Measurements from ENCODE around the gene CLTB. TPM values are rescaled to one million over a fixed set of nuclear protein-coding genes. Genes with fewer than 3 reads are reported as not detected.

CLTB gene
- total and polyA plus RNA-seq, 4 donors: 14.2 to 49.4 (median 38.6) TPM

DNA sequence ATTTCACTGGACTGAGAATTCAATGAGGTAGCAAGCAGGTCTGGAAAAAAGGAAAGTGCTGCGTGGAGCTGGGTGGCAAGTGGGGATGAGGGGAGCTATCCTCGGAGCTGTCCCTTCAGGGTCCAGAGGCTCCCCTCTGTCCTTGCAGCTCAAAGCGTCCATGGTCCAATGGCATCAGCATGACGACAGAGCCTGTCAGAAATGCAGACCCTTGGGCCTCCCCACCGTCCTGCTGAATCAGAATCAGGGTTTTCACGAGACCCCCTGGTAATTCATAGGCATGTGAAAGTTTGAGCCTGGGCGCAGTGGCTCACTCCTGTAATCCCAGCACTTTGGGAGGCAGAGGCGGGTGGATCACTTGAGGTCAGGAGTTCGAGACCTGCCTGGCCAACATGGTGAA is 22.2 kb downstream of the CLTB start:
- 95% methylated on average over 9 of the region's 9 CpGs for WGBS
- Histone ChIP-seq H3K27me3 (ENCODE audit: control insufficient read depth in 4 of 4, insufficient read depth in 4 of 4, low read length in 3 of 4) (no peaks in the 10 kb centered on the region), H3K27ac (ENCODE audit: low read depth in 1 of 2, low read length in 2 of 2) (no peak overlapping the region), H3K9ac (ENCODE audit: low read depth in 1 of 2, low read length in 2 of 2) (no peak overlapping the region), H3K36me3 (ENCODE audit: control insufficient read depth in 4 of 4, insufficient read depth in 3 of 4, low read depth in 1 of 4, low read length in 3 of 4) (peaks cover 0 to 19% (median 6%) of the 10 kb centered on the region in 4 donors), H3K4me3 (ENCODE audit: low read depth in 1 of 3, low read length in 3 of 3) (no peak overlapping the region), H3K4me1 (ENCODE audit: control insufficient read depth in 4 of 4, insufficient read depth in 4 of 4, low read length in 3 of 4) (peaks cover 0 to 6% (median 1%) of the 10 kb centered on the region in 4 donors), H3K9me3 (ENCODE audit: control insufficient read depth in 4 of 4, low read length in 3 of 4) (no peaks in the 10 kb centered on the region)
- no peak for DNase-seq (ENCODE audit: low spot score)
- TF ChIP-seq, protein P1, sequence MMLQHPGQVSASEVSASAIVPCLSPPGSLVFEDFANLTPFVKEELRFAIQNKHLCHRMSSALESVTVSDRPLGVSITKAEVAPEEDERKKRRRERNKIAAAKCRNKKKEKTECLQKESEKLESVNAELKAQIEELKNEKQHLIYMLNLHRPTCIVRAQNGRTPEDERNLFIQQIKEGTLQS (IDR thresholded peaks at IDR 0.05): no peak
- TF ChIP-seq FOXA2 (IDR thresholded peaks at IDR 0.05) (no peak), HNF4G (IDR thresholded peaks at IDR 0.05) (no peak), HNF4A (conservative IDR thresholded peaks at IDR 0.05) (no peak)
- TF ChIP-seq, protein P2, sequence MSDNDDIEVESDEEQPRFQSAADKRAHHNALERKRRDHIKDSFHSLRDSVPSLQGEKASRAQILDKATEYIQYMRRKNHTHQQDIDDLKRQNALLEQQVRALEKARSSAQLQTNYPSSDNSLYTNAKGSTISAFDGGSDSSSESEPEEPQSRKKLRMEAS (IDR thresholded peaks at IDR 0.05): no peak
- TF ChIP-seq, protein P3, sequence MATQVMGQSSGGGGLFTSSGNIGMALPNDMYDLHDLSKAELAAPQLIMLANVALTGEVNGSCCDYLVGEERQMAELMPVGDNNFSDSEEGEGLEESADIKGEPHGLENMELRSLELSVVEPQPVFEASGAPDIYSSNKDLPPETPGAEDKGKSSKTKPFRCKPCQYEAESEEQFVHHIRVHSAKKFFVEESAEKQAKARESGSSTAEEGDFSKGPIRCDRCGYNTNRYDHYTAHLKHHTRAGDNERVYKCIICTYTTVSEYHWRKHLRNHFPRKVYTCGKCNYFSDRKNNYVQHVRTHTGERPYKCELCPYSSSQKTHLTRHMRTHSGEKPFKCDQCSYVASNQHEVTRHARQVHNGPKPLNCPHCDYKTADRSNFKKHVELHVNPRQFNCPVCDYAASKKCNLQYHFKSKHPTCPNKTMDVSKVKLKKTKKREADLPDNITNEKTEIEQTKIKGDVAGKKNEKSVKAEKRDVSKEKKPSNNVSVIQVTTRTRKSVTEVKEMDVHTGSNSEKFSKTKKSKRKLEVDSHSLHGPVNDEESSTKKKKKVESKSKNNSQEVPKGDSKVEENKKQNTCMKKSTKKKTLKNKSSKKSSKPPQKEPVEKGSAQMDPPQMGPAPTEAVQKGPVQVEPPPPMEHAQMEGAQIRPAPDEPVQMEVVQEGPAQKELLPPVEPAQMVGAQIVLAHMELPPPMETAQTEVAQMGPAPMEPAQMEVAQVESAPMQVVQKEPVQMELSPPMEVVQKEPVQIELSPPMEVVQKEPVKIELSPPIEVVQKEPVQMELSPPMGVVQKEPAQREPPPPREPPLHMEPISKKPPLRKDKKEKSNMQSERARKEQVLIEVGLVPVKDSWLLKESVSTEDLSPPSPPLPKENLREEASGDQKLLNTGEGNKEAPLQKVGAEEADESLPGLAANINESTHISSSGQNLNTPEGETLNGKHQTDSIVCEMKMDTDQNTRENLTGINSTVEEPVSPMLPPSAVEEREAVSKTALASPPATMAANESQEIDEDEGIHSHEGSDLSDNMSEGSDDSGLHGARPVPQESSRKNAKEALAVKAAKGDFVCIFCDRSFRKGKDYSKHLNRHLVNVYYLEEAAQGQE (IDR thresholded peaks at IDR 0.05): no peak

DNA sequence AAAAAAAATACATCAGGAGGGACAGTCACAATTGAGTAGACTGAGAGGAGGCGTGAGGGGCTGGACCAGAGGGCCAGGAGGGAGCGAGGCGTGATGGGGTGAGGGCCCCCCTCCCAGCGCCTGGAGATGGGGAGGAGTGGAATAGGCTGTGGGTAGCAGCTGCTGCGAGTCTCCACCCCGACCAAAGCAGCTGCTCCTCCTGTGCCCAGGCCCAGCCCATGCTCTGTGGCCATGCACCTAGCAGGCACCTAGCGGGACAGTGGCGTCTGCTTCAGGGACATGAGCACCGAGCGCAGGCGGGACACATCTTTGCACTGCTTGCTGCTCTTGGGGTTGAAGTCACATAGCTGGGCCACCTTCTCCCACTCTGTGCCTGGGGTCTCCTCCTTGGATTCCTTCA is 23.8 kb downstream of the CLTB start:
- TF ChIP-seq HNF4A (conservative IDR thresholded peaks at IDR 0.05) (no peak), HNF4G (IDR thresholded peaks at IDR 0.05) (no peak), FOXA2 (IDR thresholded peaks at IDR 0.05) (no peak)
- no peak overlapping the region for H3K9ac ChIP-seq (ENCODE audit: low read depth in 1 of 2, low read length in 2 of 2)
- no peak for DNase-seq (ENCODE audit: low spot score)
- H3K27me3 ChIP-seq (ENCODE audit: control insufficient read depth in 4 of 4, insufficient read depth in 4 of 4, low read length in 3 of 4): no peaks in the 10 kb centered on the region
- no peak overlapping the region for H3K27ac ChIP-seq (ENCODE audit: low read depth in 1 of 2, low read length in 2 of 2)
- H3K4me3 ChIP-seq (ENCODE audit: low read depth in 1 of 3, low read length in 3 of 3): no peak overlapping the region
- WGBS: 96% methylated on average over 11 of the region's 11 CpGs
- H3K36me3 ChIP-seq (ENCODE audit: control insufficient read depth in 4 of 4, insufficient read depth in 3 of 4, low read depth in 1 of 4, low read length in 3 of 4): peaks cover 0 to 19% (median 6%) of the 10 kb centered on the region in 4 donors
- H3K4me1 ChIP-seq (ENCODE audit: control insufficient read depth in 4 of 4, insufficient read depth in 4 of 4, low read length in 3 of 4): peaks cover 1 to 14% (median 4%) of the 10 kb centered on the region in 4 donors
- no peaks in the 10 kb centered on the region for H3K9me3 ChIP-seq (ENCODE audit: control insufficient read depth in 4 of 4, low read length in 3 of 4)

DNA sequence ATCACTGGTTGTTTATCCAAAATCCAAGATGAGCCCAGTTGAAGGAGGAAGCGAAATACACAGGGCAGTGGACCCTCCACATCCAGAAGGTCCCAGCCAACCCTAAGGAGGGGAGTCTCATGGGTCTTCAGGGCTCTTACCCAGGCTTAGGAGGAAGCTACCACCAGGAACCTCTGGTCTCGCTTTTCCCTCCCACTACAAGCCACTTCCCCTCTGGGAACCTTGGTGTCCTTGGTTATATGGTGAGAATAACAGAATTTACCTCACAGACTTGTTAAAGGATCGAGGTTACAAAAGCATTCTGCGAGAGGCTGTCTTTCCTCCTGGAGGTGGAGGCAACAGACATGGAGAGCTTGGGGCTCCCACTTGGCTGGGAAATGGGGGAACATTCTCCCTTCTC is 24.3 kb downstream of the CLTB start:
- no peaks in the 10 kb centered on the region for H3K27me3 ChIP-seq (ENCODE audit: control insufficient read depth in 4 of 4, insufficient read depth in 4 of 4, low read length in 3 of 4)
- no peaks in the 10 kb centered on the region for H3K9me3 ChIP-seq (ENCODE audit: control insufficient read depth in 4 of 4, low read length in 3 of 4)
- H3K27ac ChIP-seq (ENCODE audit: low read depth in 1 of 2, low read length in 2 of 2): no peak overlapping the region
- H3K36me3 ChIP-seq (ENCODE audit: control insufficient read depth in 4 of 4, insufficient read depth in 3 of 4, low read depth in 1 of 4, low read length in 3 of 4): peaks cover 0 to 18% (median 6%) of the 10 kb centered on the region in 4 donors
- no peak overlapping the region for H3K9ac ChIP-seq (ENCODE audit: low read depth in 1 of 2, low read length in 2 of 2)
- no peak overlapping the region for H3K4me3 ChIP-seq (ENCODE audit: low read depth in 1 of 3, low read length in 3 of 3)
- 89% methylated on average over 4 of the region's 4 CpGs for WGBS
- peaks cover 3 to 19% (median 10%) of the 10 kb centered on the region in 4 donors for H3K4me1 ChIP-seq (ENCODE audit: control insufficient read depth in 4 of 4, insufficient read depth in 4 of 4, low read length in 3 of 4)
- no peak for DNase-seq (ENCODE audit: low spot score)
- TF ChIP-seq YY1 (IDR thresholded peaks at IDR 0.05) (no peak), TAF1 (conservative IDR thresholded peaks at IDR 0.05) (no peak), RAD21 (IDR thresholded peaks at IDR 0.05) (no peak), SP1 (IDR thresholded peaks at IDR 0.05) (no peak), FOXA2 (IDR thresholded peaks at IDR 0.05) (no peak), JUND (IDR thresholded peaks at IDR 0.05) (no peak), FOXA1 (IDR thresholded peaks at IDR 0.05) (no peak), NR2F2 (IDR thresholded peaks at IDR 0.05) (no peak), RXRA (IDR thresholded peaks at IDR 0.05) (no peak), GABPA (IDR thresholded peaks at IDR 0.05 in 1 of 2, conservative IDR thresholded peaks at IDR 0.05 in 1 of 2) (no peak)
- TF ChIP-seq, protein P3 (IDR thresholded peaks at IDR 0.05): no peak
- TF ChIP-seq, protein P1 (IDR thresholded peaks at IDR 0.05): no peak
- TF ChIP-seq, protein P4, sequence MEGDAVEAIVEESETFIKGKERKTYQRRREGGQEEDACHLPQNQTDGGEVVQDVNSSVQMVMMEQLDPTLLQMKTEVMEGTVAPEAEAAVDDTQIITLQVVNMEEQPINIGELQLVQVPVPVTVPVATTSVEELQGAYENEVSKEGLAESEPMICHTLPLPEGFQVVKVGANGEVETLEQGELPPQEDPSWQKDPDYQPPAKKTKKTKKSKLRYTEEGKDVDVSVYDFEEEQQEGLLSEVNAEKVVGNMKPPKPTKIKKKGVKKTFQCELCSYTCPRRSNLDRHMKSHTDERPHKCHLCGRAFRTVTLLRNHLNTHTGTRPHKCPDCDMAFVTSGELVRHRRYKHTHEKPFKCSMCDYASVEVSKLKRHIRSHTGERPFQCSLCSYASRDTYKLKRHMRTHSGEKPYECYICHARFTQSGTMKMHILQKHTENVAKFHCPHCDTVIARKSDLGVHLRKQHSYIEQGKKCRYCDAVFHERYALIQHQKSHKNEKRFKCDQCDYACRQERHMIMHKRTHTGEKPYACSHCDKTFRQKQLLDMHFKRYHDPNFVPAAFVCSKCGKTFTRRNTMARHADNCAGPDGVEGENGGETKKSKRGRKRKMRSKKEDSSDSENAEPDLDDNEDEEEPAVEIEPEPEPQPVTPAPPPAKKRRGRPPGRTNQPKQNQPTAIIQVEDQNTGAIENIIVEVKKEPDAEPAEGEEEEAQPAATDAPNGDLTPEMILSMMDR (IDR thresholded peaks at IDR 0.05; ENCODE audit: low read depth, low read length, missing input control): no peak
- TF ChIP-seq, protein P2 (IDR thresholded peaks at IDR 0.05): no peak

Measured in liver (tissue), 9 donors.